CD14-positive monocyte (primary cell): Measurements from ENCODE around the gene PADI1. TPM values are rescaled to one million over a fixed set of nuclear protein-coding genes. Genes with fewer than 3 reads are reported as not detected.
"Not testable (repeated sequence)": the region's sequence is repeated elsewhere in the genome, so short reads cannot be mapped to it uniquely, and the experiment has no call there.

Source experiments
- DNase-seq, 3 donors: peaks; one replicate each; pipeline ENCODE4 v3.0.0-alpha.2; 2011 to 2022
- H2AFZ ChIP-seq: 2 replicates; pipeline ENCODE4 v1.6.0; 2012; ENCODE audit warnings: mild to moderate bottlenecking, low read depth, low read length, inconsistent platforms; ENCODE audit not compliant: insufficient read depth, poor library complexity, severe bottlenecking
- H3K27ac ChIP-seq, 2 donors: 1 replicate in 1 of 2; 2 replicates in 1 of 2; pipeline ENCODE4 v1.5.1; 2012 to 2013; ENCODE audit warnings: low read length in 2 of 2, control low read depth in 1 of 2, inconsistent platforms in 1 of 2, low read depth in 1 of 2, mild to moderate bottlenecking in 1 of 2
- H3K27me3 ChIP-seq, 2 donors: one replicate each; pipeline versions ENCODE4 v1.6.0 to v1.6.1; 2011 to 2013; ENCODE audit warnings: low read length in 2 of 2; ENCODE audit not compliant: control insufficient read depth in 2 of 2, insufficient read depth in 2 of 2
- H3K36me3 ChIP-seq, 2 donors: replicated peaks in 1 of 2; 1 replicate in 1 of 2; 2 replicates in 1 of 2; pipeline versions ENCODE4 v1.5.1 to v1.6.1; 2012 to 2013; ENCODE audit warnings: low read length in 2 of 2, control low read depth in 1 of 2, inconsistent platforms in 1 of 2, mild to moderate bottlenecking in 1 of 2; ENCODE audit not compliant: insufficient read depth in 2 of 2, control insufficient read depth in 1 of 2
- H3K4me1 ChIP-seq, 2 donors: 1 replicate in 1 of 2; 2 replicates in 1 of 2; pipeline versions ENCODE4 v1.5.1 to v1.6.1; 2012 to 2013; ENCODE audit warnings: low read length in 2 of 2, control low read depth in 1 of 2, inconsistent platforms in 1 of 2, mild to moderate bottlenecking in 1 of 2, moderate library complexity in 1 of 2; ENCODE audit not compliant: insufficient read depth in 2 of 2, control insufficient read depth in 1 of 2
- H3K4me2 ChIP-seq: replicated peaks from 2 replicates; pipeline ENCODE3; 2012; ENCODE audit warnings: low read length, moderate library complexity, mild to moderate bottlenecking; ENCODE audit not compliant: poor library complexity, severe bottlenecking; ENCODE audit errors: extremely low read depth
- H3K4me3 ChIP-seq, 3 experiments: fragments of 200-600 bp in 1 of 3; sonication (generic) in 1 of 3; replicated peaks in 1 of 3; 1 replicate in 2 of 3; 2 replicates in 1 of 3; pipeline ENCODE4 v1.5.1; 2011 to 2013; ENCODE audit warnings: low read length in 3 of 3, mild to moderate bottlenecking in 3 of 3, control low read depth in 2 of 3, low read depth in 2 of 3, inconsistent platforms in 1 of 3, moderate library complexity in 1 of 3
- H3K79me2 ChIP-seq: 2 replicates; pipeline ENCODE4 v1.6.0; 2012; ENCODE audit warnings: mild to moderate bottlenecking, control low read depth, inconsistent platforms, low read length, moderate library complexity; ENCODE audit not compliant: insufficient read depth
- H3K9ac ChIP-seq: 2 replicates; pipeline ENCODE4 v1.6.0; 2017; ENCODE audit warnings: low read length, mild to moderate bottlenecking; ENCODE audit not compliant: insufficient read depth, poor library complexity, severe bottlenecking
- H3K9me3 ChIP-seq, 2 donors: replicated peaks in 1 of 2; 1 replicate in 1 of 2; 2 replicates in 1 of 2; pipeline versions ENCODE4 v1.5.1 to v1.6.1; 2012 to 2013; ENCODE audit warnings: low read length in 2 of 2, control low read depth in 1 of 2; ENCODE audit not compliant: control insufficient read depth in 1 of 2, insufficient read depth in 1 of 2
- H4K20me1 ChIP-seq: 2 replicates; pipeline ENCODE4 v1.6.0; 2012; ENCODE audit warnings: mild to moderate bottlenecking, low read length, control low read depth, moderate library complexity; ENCODE audit not compliant: insufficient read depth
- H3K27ac Mint-ChIP-seq, 7 donors: one replicate each; pipeline ENCODE4 v1.8.0; 2020; ENCODE audit warnings: mild to moderate bottlenecking in 7 of 7, mixed read lengths in 7 of 7, moderate library complexity in 6 of 7, inconsistent platforms in 2 of 7
- H3K27me3 Mint-ChIP-seq, 3 donors: one replicate each; pipeline ENCODE4 v1.8.0; 2021 to 2022; ENCODE audit warnings: low read depth in 3 of 3, mild to moderate bottlenecking in 3 of 3, mixed read lengths in 3 of 3, moderate library complexity in 3 of 3, inconsistent platforms in 1 of 3
- H3K36me3 Mint-ChIP-seq, 2 donors: one replicate each; pipeline ENCODE4 v1.8.0; 2020; ENCODE audit warnings: mixed read lengths in 2 of 2, inconsistent platforms in 1 of 2, mild to moderate bottlenecking in 1 of 2
- H3K4me1 Mint-ChIP-seq: one replicate; pipeline ENCODE4 v1.8.0; 2020; ENCODE audit warnings: mild to moderate bottlenecking, mixed read lengths
- H3K4me3 Mint-ChIP-seq, 2 donors: one replicate each; pipeline ENCODE4 v1.8.0; 2020; ENCODE audit warnings: mild to moderate bottlenecking in 2 of 2, mixed read lengths in 2 of 2, moderate library complexity in 1 of 2
- H3K9me3 Mint-ChIP-seq, 7 donors: one replicate each; pipeline ENCODE4 v1.8.0; 2020 to 2022; ENCODE audit warnings: mixed read lengths in 7 of 7, mild to moderate bottlenecking in 6 of 7, moderate library complexity in 6 of 7, inconsistent platforms in 2 of 7
- CTCF ChIP-seq: fragments of 200-600 bp; IDR thresholded peaks from one replicate; pipeline ENCODE4 v1.8.0; 2022; ENCODE audit warnings: antibody characterized with exemption, mild to moderate bottlenecking
- WGBS: methylation state at CpG from one replicate; pipeline ENCODE4 v1.1.5; 2013; ENCODE audit warnings: missing lambda C conversion rate; ENCODE audit not compliant: insufficient coverage; 5-methylcytosine and 5-hydroxymethylcytosine counted together
- intact Hi-C, 2 donors: fragments of 100-400 bp; cut with micrococcal nuclease; formaldehyde crosslinking; loops; one replicate each; pipeline versions ENCODE4 v1.15.0 to v1.15.1; 2023
- polyA plus RNA-seq, 3 donors: library from polyadenylated mRNA; depleted of rRNA in 1 of 3; unstranded in 2 of 3; stranded (reverse) in 1 of 3; fragments of 300-500 nt in 2 of 3; fragments of >200 nt in 1 of 3; fragmentation: Illumina TruSeq in 2 of 3; gene quantifications; 1 replicate in 2 of 3; 2 replicates in 1 of 3; pipeline ENCODE4 v1.2.3, GENCODE V29; 2012 to 2021

The PADI1 gene
- polyA plus RNA-seq, 3 donors = not detected

GRCh38 chr1:17241780-17242074 lies 36.8 kb downstream of the PADI1 start:
- H3K27me3 ChIP-seq, H3K36me3 ChIP-seq, H3K36me3 Mint-ChIP-seq, H3K4me2 ChIP-seq, H3K4me1 Mint-ChIP-seq, H3K9ac ChIP-seq, H3K27ac Mint-ChIP-seq, H3K27me3 Mint-ChIP-seq, H3K4me3 ChIP-seq, H3K79me2 ChIP-seq, DNase-seq, H3K27ac ChIP-seq, H3K4me3 Mint-ChIP-seq, H2AFZ ChIP-seq, H3K9me3 Mint-ChIP-seq, H4K20me1 ChIP-seq, H3K9me3 ChIP-seq: not testable (repeated sequence)
- WGBS = 72% methylated on average over 5 of the region's 11 CpGs
- H3K4me1 ChIP-seq = peaks cover 6 to 17% of the 10 kb centered on the region in 2 donors
- intact Hi-C loops = loop anchor here in 1 of 2 donors (10.0 kb wide), 1 partner anchor 163 kb away; no protein-coding TSS in a partner anchor

DNA sequence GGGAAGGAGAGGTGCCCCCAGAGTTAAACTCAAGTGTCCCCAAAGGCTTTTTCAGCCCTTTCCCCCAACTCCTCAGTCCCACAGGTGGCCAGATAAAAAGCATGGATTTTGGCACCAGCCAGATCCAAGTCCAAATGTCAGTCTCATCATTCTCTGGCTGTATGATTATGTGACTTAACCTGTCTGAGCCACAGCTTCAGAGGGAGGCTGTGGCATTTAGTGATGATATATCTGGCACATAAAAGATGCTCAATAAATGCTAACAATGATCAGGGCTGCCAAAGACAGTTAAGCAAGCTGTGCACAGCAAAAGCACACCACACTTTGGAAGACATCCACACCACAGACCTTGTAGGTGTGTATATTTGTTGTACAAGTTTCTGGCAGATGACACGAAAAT lies 38.3 kb downstream of the PADI1 start:
- Histone ChIP-seq H3K79me2 (no peaks in the 10 kb centered on the region), H3K9ac (no peak overlapping the region), H4K20me1 (no peaks in the 10 kb centered on the region), H3K9me3 (no peaks in the 10 kb centered on the region), H3K4me3 (no peak overlapping the region), H2AFZ (no peak overlapping the region), H3K27me3 (no peaks in the 10 kb centered on the region), H3K36me3 (no peaks in the 10 kb centered on the region), H3K27ac (no peak overlapping the region), H3K4me1 (peaks cover 0 to 11% of the 10 kb centered on the region in 2 donors), H3K4me2 (no peak overlapping the region)
- intact Hi-C loops = loop anchor here in 1 of 2 donors (10.0 kb wide), 1 partner anchor 162 kb away; no protein-coding TSS in a partner anchor
- Mint-ChIP-seq H3K27ac (no peak overlapping the region), H3K4me3 (no peak overlapping the region), H3K27me3 (peaks cover 7 to 9% (median 8%) of the 10 kb centered on the region in 3 donors), H3K9me3 (peaks cover 0 to 1% (median 0%) of the 10 kb centered on the region in 7 donors), H3K36me3 (no peaks in the 10 kb centered on the region), H3K4me1 (peaks cover 6% of the 10 kb centered on the region)
- WGBS = no CpG with 5 or more reads among the region's 1 CpG
- no peak for DNase-seq
- no peak for TF ChIP-seq CTCF
